CD4-positive, CD25-positive, alpha-beta regulatory T cell (primary cell): ENCODE results near the gene RUFY2. TPM values are rescaled to one million over a fixed set of nuclear protein-coding genes. Genes with fewer than 3 reads are reported as not detected.

ENCODE experiments used
- ATAC-seq, 2 donors: fragments of 150-1000 bp; cut with Tn5 transposase; one replicate each; pipeline ENCODE4 v1.10.0; 2021; ENCODE audit warnings: low read depth in 2 of 2, moderate number of reproducible peaks in 2 of 2, moderate library complexity in 1 of 2
- DNase-seq, 3 donors: peaks; one replicate each; pipeline versions ENCODE4 v3.0.0 to v3.0.0-alpha.2; 2012 to 2022; ENCODE audit warnings: mixed read lengths in 1 of 3
- H3K27ac ChIP-seq: one replicate; pipeline ENCODE4 v1.7.0; 2013; ENCODE audit warnings: mild to moderate bottlenecking, low read length; ENCODE audit not compliant: insufficient read depth, poor library complexity, severe bottlenecking
- H3K27me3 ChIP-seq: one replicate; pipeline ENCODE4 v1.7.0; 2013; ENCODE audit warnings: low read length; ENCODE audit not compliant: control insufficient read depth, insufficient read depth
- H3K36me3 ChIP-seq: one replicate; pipeline ENCODE4 v1.7.0; 2013; ENCODE audit warnings: mild to moderate bottlenecking, low read length, moderate library complexity; ENCODE audit not compliant: control insufficient read depth, insufficient read depth
- H3K4me1 ChIP-seq: 2 replicates; pipeline ENCODE4 v1.7.0; 2013; ENCODE audit warnings: mild to moderate bottlenecking, low read length; ENCODE audit not compliant: insufficient read depth, control insufficient read depth, poor library complexity, severe bottlenecking
- H3K4me3 ChIP-seq: one replicate; pipeline ENCODE4 v1.7.0; 2013; ENCODE audit warnings: low read depth, mild to moderate bottlenecking, low read length, moderate library complexity
- H3K9me3 ChIP-seq, 2 experiments: 1 replicate in 1 of 2; 2 replicates in 1 of 2; pipeline ENCODE4 v1.7.0; 2013; ENCODE audit warnings: low read length in 2 of 2, mild to moderate bottlenecking in 1 of 2, moderate library complexity in 1 of 2; ENCODE audit not compliant: control insufficient read depth in 2 of 2
- H3K27ac Mint-ChIP-seq, 3 donors: one replicate each; pipeline ENCODE4 v1.8.0; 2020 to 2022; ENCODE audit warnings: mild to moderate bottlenecking in 3 of 3, mixed read lengths in 3 of 3, moderate library complexity in 2 of 3
- H3K27me3 Mint-ChIP-seq: one replicate; pipeline ENCODE4 v1.8.0; 2022; ENCODE audit warnings: mild to moderate bottlenecking, mixed read lengths
- H3K36me3 Mint-ChIP-seq: one replicate; pipeline ENCODE4 v1.8.0; 2020; ENCODE audit warnings: mixed read lengths
- H3K4me1 Mint-ChIP-seq, 4 donors: one replicate each; pipeline ENCODE4 v1.8.0; 2020 to 2022; ENCODE audit warnings: mixed read lengths in 4 of 4, mild to moderate bottlenecking in 1 of 4
- H3K4me3 Mint-ChIP-seq, 4 donors: one replicate each; pipeline ENCODE4 v1.8.0; 2020 to 2022; ENCODE audit warnings: mild to moderate bottlenecking in 4 of 4, mixed read lengths in 4 of 4, moderate library complexity in 3 of 4
- H3K9me3 Mint-ChIP-seq, 7 donors: one replicate each; pipeline ENCODE4 v1.8.0; 2020 to 2022; ENCODE audit warnings: mixed read lengths in 7 of 7, mild to moderate bottlenecking in 3 of 7, moderate library complexity in 2 of 7
- polyA plus RNA-seq, 4 donors: library from polyadenylated mRNA; unstranded; fragments of 300-500 nt; fragmentation: Illumina TruSeq; gene quantifications; one replicate each; pipeline ENCODE4 v1.2.3, GENCODE V29; 2021
- total RNA-seq: library from RNA; stranded (reverse); gene quantifications from one replicate; pipeline ENCODE4 v1.2.3, GENCODE V29; 2022

Gene RUFY2
- total and polyA plus RNA-seq, 5 donors from 2014 or later, result 4.5 to 18.9 (median 7.7) TPM

- Mint-ChIP-seq H3K27ac (no peak overlapping the region), H3K9me3 (no peaks in the 10 kb centered on the region), H3K4me1 (no peaks in the 10 kb centered on the region), H3K4me3 (no peak overlapping the region), H3K36me3 (peaks cover 11% of the 10 kb centered on the region), H3K27me3 (no peaks in the 10 kb centered on the region)
- H3K4me3 ChIP-seq, result no peak overlapping the region
- DNase-seq (no peak), ATAC-seq (no peak)
- H3K27me3 ChIP-seq, result no peaks in the 10 kb centered on the region
- H3K36me3 ChIP-seq, result peaks cover 35% of the 10 kb centered on the region
- H3K4me1 ChIP-seq, result no peaks in the 10 kb centered on the region
- H3K27ac ChIP-seq, result no peak overlapping the region
- H3K9me3 ChIP-seq, result no peaks in the 10 kb centered on the region
These were observed 44.5 kb downstream of the RUFY2 start for GRCh38 chr10:68362590-68362989.

- Histone ChIP-seq H3K9me3 (no peaks in the 10 kb centered on the region), H3K4me3 (no peak overlapping the region), H3K4me1 (no peaks in the 10 kb centered on the region), H3K27ac (no peak overlapping the region), H3K27me3 (no peaks in the 10 kb centered on the region), H3K36me3 (peaks cover 37% of the 10 kb centered on the region)
- ATAC-seq (no peak), DNase-seq (no peak)
- Mint-ChIP-seq H3K4me3 (no peak overlapping the region), H3K4me1 (no peaks in the 10 kb centered on the region), H3K27me3 (no peaks in the 10 kb centered on the region), H3K27ac (no peak overlapping the region), H3K9me3 (no peaks in the 10 kb centered on the region), H3K36me3 (peaks cover 11% of the 10 kb centered on the region)
These were observed 47.9 kb downstream of the RUFY2 start for GRCh38 chr10:68359189-68359588.

- H3K27me3 ChIP-seq, result no peaks in the 10 kb centered on the region
- ATAC-seq, result no peak
- no peak for DNase-seq
- H3K4me1 Mint-ChIP-seq, result peaks cover 2 to 4% (median 3%) of the 10 kb centered on the region in 4 donors
- H3K4me3 ChIP-seq, result no peak overlapping the region
- no peaks in the 10 kb centered on the region for H3K9me3 ChIP-seq
- no peaks in the 10 kb centered on the region for H3K27me3 Mint-ChIP-seq
- no peak overlapping the region for H3K27ac ChIP-seq
- no peak overlapping the region for H3K4me3 Mint-ChIP-seq
- H3K36me3 ChIP-seq, result peaks cover 20% of the 10 kb centered on the region
- no peaks in the 10 kb centered on the region for H3K4me1 ChIP-seq
- H3K27ac Mint-ChIP-seq, result peak overlapping the region in 1 of 3 donors; percentile 66
- H3K36me3 Mint-ChIP-seq, result peaks cover 11% of the 10 kb centered on the region
- H3K9me3 Mint-ChIP-seq, result peaks cover 0 to 1% (median 0%) of the 10 kb centered on the region in 7 donors
These were observed 53.5 kb downstream of the RUFY2 start for GRCh38 chr10:68353537-68353936.

GRCh38 chr10:68348265-68348741, 58.8 kb downstream of the RUFY2 start:
- H3K27ac ChIP-seq, result peak overlapping the region; percentile 41
- peaks cover 11% of the 10 kb centered on the region for H3K36me3 Mint-ChIP-seq

GRCh38 chr10:68346774-68347173, 60.3 kb downstream of the RUFY2 start:
- Mint-ChIP-seq H3K4me1 (peaks cover 4 to 23% (median 7%) of the 10 kb centered on the region in 4 donors), H3K27me3 (peaks cover 4% of the 10 kb centered on the region), H3K36me3 (peaks cover 10% of the 10 kb centered on the region), H3K4me3 (no peak overlapping the region), H3K27ac (no peak overlapping the region), H3K9me3 (no peaks in the 10 kb centered on the region)
- no peak overlapping the region for H3K27ac ChIP-seq
- H3K4me3 ChIP-seq, result no peak overlapping the region
- no peaks in the 10 kb centered on the region for H3K9me3 ChIP-seq
- H3K27me3 ChIP-seq, result no peaks in the 10 kb centered on the region
- DNase-seq (no peak), ATAC-seq (no peak)
- no peaks in the 10 kb centered on the region for H3K4me1 ChIP-seq
- H3K36me3 ChIP-seq, result peaks cover 51% of the 10 kb centered on the region

More at GRCh38 chr10:68348265-68348741, 58.8 kb downstream of the RUFY2 start:
- Mint-ChIP-seq H3K4me1 (peaks cover 3 to 17% (median 7%) of the 10 kb centered on the region in 4 donors), H3K4me3 (no peak overlapping the region), H3K27me3 (peaks cover 4% of the 10 kb centered on the region), H3K27ac (peak overlapping the region; percentile 16 to 88 (median 87)), H3K9me3 (peaks cover 0 to 1% (median 0%) of the 10 kb centered on the region in 7 donors)
- H3K36me3 ChIP-seq, result peaks cover 46% of the 10 kb centered on the region
- DNase-seq (peak; percentile 26 to 71 (median 50)), ATAC-seq (peak; percentile 64 to 71)
- no peak overlapping the region for H3K4me3 ChIP-seq
- no peaks in the 10 kb centered on the region for H3K27me3 ChIP-seq
- H3K9me3 ChIP-seq, result no peaks in the 10 kb centered on the region
- H3K4me1 ChIP-seq, result no peaks in the 10 kb centered on the region

- peaks cover 18% of the 10 kb centered on the region for H3K36me3 Mint-ChIP-seq
- Histone ChIP-seq H3K27ac (peak overlapping the region; percentile 5), H3K27me3 (no peaks in the 10 kb centered on the region), H3K4me1 (no peaks in the 10 kb centered on the region), H3K9me3 (no peaks in the 10 kb centered on the region), H3K36me3 (peaks cover 63% of the 10 kb centered on the region), H3K4me3 (no peak overlapping the region)
- no peaks in the 10 kb centered on the region for H3K9me3 Mint-ChIP-seq
- peak overlapping the region in 1 of 3 donors; percentile 53 for H3K27ac Mint-ChIP-seq
- H3K4me3 Mint-ChIP-seq, result no peak overlapping the region
- peaks cover 4% of the 10 kb centered on the region for H3K27me3 Mint-ChIP-seq
- no peak for DNase-seq
- H3K4me1 Mint-ChIP-seq, result peaks cover 4 to 32% (median 15%) of the 10 kb centered on the region in 4 donors
- ATAC-seq, result no peak
These were observed 61.5 kb downstream of the RUFY2 start for GRCh38 chr10:68345621-68346020.

- Mint-ChIP-seq H3K9me3 (no peaks in the 10 kb centered on the region), H3K27me3 (peaks cover 4% of the 10 kb centered on the region), H3K4me3 (no peak overlapping the region), H3K27ac (no peak overlapping the region), H3K4me1 (peaks cover 0 to 44% (median 23%) of the 10 kb centered on the region in 4 donors), H3K36me3 (peaks cover 37% of the 10 kb centered on the region)
- DNase-seq, result no peak
- H3K36me3 ChIP-seq, result peaks cover 87% of the 10 kb centered on the region
- ATAC-seq, result no peak
- no peaks in the 10 kb centered on the region for H3K4me1 ChIP-seq
- H3K4me3 ChIP-seq, result no peak overlapping the region
- no peaks in the 10 kb centered on the region for H3K27me3 ChIP-seq
- peak overlapping the region; percentile 9 for H3K27ac ChIP-seq
- H3K9me3 ChIP-seq, result no peaks in the 10 kb centered on the region
These were observed 64.1 kb downstream of the RUFY2 start for GRCh38 chr10:68342909-68343516.
